ENCODE measurements around the gene POR. TPM values are rescaled to one million over a fixed set of nuclear protein-coding genes. Genes with fewer than 3 reads are reported as not detected.

The POR gene
- total and polyA plus RNA-seq, 2 of the 13 experiments (the other 11 are each of a cell fraction or from before 2014, with no cell fraction given): 145 to 266 TPM

DNA sequence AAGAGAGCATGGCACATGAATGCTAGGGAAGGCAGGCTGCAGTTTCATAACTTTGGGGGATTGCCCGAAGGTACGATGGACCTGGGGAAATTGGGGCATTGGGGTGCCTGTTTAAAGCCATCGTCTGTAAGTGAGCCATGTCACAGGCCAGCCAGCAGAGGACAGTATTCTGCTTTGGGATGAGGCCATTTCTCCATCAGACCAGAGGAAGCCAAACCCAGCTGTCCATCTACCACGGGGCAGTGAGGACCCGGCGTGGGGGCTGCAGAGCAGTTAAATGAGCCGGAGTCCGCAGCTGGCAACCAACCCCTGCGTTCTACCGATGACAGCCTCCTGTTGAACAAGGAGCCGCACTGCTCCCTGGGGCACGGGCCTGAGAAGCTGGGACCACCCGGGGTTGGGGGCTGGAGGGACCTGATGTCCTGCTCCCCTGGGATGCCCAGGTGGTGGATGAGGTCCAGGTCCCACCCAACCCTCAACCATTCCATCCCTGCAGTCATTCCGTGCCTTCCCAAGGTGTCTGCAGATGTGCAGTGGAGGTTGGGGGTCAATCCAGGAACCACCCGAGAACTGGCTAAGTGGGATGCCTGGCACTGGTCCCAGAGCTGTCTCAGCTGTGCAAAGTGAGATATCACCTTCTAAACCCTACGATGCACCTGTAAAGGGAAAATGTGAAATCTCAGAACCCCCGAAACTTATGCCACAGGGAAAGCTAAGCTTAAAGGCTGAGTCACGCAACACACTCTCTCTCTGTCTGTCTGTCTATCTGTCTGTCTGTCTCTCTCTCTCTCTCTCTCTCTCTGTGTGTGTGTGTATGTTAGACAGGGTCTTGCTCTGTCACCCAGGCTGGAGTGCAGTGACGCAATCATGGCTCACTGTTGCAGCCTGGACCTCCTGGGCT is 48.2 kb upstream of the POR start (continued):
- TF ChIP-seq GMEB1 (CRISPR knock-in tag; IDR thresholded peaks at IDR 0.05; ENCODE audit: borderline replicate concordance) (no peak), ZC3H4 (CRISPR knock-in tag; IDR thresholded peaks at IDR 0.05; ENCODE audit: borderline replicate concordance) (no peak; the same call in 1 of the 2 replicates), ZNF547 (CRISPR knock-in tag; IDR thresholded peaks at IDR 0.05) (no peak), CREB1 (IDR thresholded peaks at IDR 0.05) (peak; percentile 55; the same call in 1 of the 2 replicates), CREB1 (CRISPR knock-in tag; IDR thresholded peaks at IDR 0.05) (no peak), SNAI1 (CRISPR knock-in tag; IDR thresholded peaks at IDR 0.05; ENCODE audit: borderline replicate concordance) (no peak), ZBTB20 (CRISPR knock-in tag; IDR thresholded peaks at IDR 0.05; ENCODE audit: borderline replicate concordance, low read depth) (no peak), HMGXB4 (CRISPR knock-in tag; IDR thresholded peaks at IDR 0.05; ENCODE audit: borderline replicate concordance in 1 of 2, low read depth in 1 of 2) (peak in 1 of 2 experiments; percentile 77; a peak in 2 of 4 replicates), ZNF414 (CRISPR knock-in tag; IDR thresholded peaks at IDR 0.05) (0 out of 2 replicates have a peak, but pooled peaks have one; percentile 45), SPEN (CRISPR knock-in tag; IDR thresholded peaks at IDR 0.05; ENCODE audit: low read depth) (peak; percentile 43; the same call in 1 of the 2 replicates), REPIN1 (CRISPR knock-in tag; IDR thresholded peaks at IDR 0.05; ENCODE audit: borderline replicate concordance, low read depth) (0 out of 2 replicates have a peak, but pooled peaks have one; percentile 32), NR2F1 (CRISPR knock-in tag; IDR thresholded peaks at IDR 0.05) (no peak), ARNT2 (CRISPR knock-in tag; IDR thresholded peaks at IDR 0.05; ENCODE audit: low read depth) (peak; percentile 65), HOXD1 (CRISPR knock-in tag; IDR thresholded peaks at IDR 0.05) (no peak), ZFYVE20 (CRISPR knock-in tag; IDR thresholded peaks at IDR 0.05; ENCODE audit: borderline replicate concordance, low read depth) (no peak), ZSCAN5A (CRISPR knock-in tag; IDR thresholded peaks at IDR 0.05; ENCODE audit: borderline replicate concordance) (no peak), SRY (CRISPR knock-in tag; IDR thresholded peaks at IDR 0.05) (peak; percentile 29; the same call in 1 of the 2 replicates), NFE2 (CRISPR knock-in tag; IDR thresholded peaks at IDR 0.05) (0 out of 2 replicates have a peak, but pooled peaks have one; percentile 24), ZSCAN9 (CRISPR knock-in tag; IDR thresholded peaks at IDR 0.05; ENCODE audit: borderline replicate concordance) (0 out of 2 replicates have a peak, but pooled peaks have one; percentile 38), KLF15 (CRISPR knock-in tag; IDR thresholded peaks at IDR 0.05; ENCODE audit: borderline replicate concordance) (no peak)
